Esophagus muscularis mucosa (tissue), 4 donors: Measurements from ENCODE around the gene GJB2. TPM values are rescaled to one million over a fixed set of nuclear protein-coding genes. Genes with fewer than 3 reads are reported as not detected.

Experiments
- DNase-seq: peaks from one replicate; pipeline ENCODE4 v3.0.0-alpha.2; 2017; ENCODE audit errors: extremely low spot score
- H3K27ac ChIP-seq, 4 donors: fragments of 200-600 bp; sonication (generic); replicated peaks in 1 of 4; 1 replicate in 3 of 4; 2 replicates in 1 of 4; pipeline ENCODE4 v1.5.1; 2016 to 2019; ENCODE audit warnings: mild to moderate bottlenecking in 1 of 4
- H3K27me3 ChIP-seq, 4 donors: fragments of 200-600 bp; sonication (generic); one replicate each; pipeline versions ENCODE4 v1.5.1 to v1.6.0; 2016 to 2019
- H3K36me3 ChIP-seq, 4 donors: fragments of 200-600 bp; sonication (generic); one replicate each; pipeline ENCODE4 v1.5.1; 2016 to 2019
- H3K4me1 ChIP-seq, 4 donors: fragments of 200-600 bp; sonication (generic); one replicate each; pipeline ENCODE4 v1.5.1; 2016 to 2019
- H3K4me3 ChIP-seq, 4 donors: fragments of 200-600 bp; sonication (generic); 1 replicate in 2 of 4; 2 replicates in 2 of 4; pipeline ENCODE4 v1.5.1; 2016 to 2019; ENCODE audit warnings: mild to moderate bottlenecking in 4 of 4, moderate library complexity in 1 of 4
- H3K9me3 ChIP-seq, 4 donors: fragments of 200-600 bp; sonication (generic); 1 replicate in 3 of 4; 2 replicates in 1 of 4; pipeline ENCODE4 v1.5.1; 2016 to 2019
- CTCF ChIP-seq, 3 experiments: fragments of 200-600 bp in 2 of 3; fragments of 450-650 bp in 1 of 3; sonication (generic) in 2 of 3; IDR thresholded peaks; one replicate each; pipeline ENCODE4 v1.5.1; 2017 to 2019; ENCODE audit warnings: antibody characterized with exemption in 3 of 3, mild to moderate bottlenecking in 2 of 3, moderate library complexity in 1 of 3
- EP300 ChIP-seq: sonication (generic); formaldehyde crosslinking; IDR thresholded peaks from one replicate; pipeline ENCODE4 v1.6.1; 2017; ENCODE audit warnings: antibody characterized with exemption
- POLR2A ChIP-seq: fragments of 450-650 bp; IDR thresholded peaks from one replicate; pipeline ENCODE4 v1.6.1; 2017; ENCODE audit warnings: antibody characterized with exemption, moderate library complexity, mild to moderate bottlenecking, low read depth
- POLR2AphosphoS5 ChIP-seq, 2 donors: sonication (generic); formaldehyde crosslinking; IDR thresholded peaks; one replicate each; pipeline ENCODE4 v1.6.1; 2017; ENCODE audit warnings: antibody characterized with exemption in 2 of 2
- WGBS: methylation state at CpG from one replicate; pipeline ENCODE4 v1.1.5; 2018; 5-methylcytosine and 5-hydroxymethylcytosine counted together
- intact Hi-C: fragments of 100-400 bp; cut with DNase I; formaldehyde crosslinking; loops from one replicate; pipeline ENCODE4 v1.15.1; 2023
- total RNA-seq, 4 donors: library from RNA; depleted of rRNA; stranded (reverse); fragments of >200 nt; gene quantifications; one replicate each; pipeline versions ENCODE4 v1.1.0 to v1.2.1, GENCODE V29; 2016

The GJB2 gene
- total RNA-seq, 4 donors from 2014 or later, result 0.50 to 0.75 TPM; not detected in 2

DNA sequence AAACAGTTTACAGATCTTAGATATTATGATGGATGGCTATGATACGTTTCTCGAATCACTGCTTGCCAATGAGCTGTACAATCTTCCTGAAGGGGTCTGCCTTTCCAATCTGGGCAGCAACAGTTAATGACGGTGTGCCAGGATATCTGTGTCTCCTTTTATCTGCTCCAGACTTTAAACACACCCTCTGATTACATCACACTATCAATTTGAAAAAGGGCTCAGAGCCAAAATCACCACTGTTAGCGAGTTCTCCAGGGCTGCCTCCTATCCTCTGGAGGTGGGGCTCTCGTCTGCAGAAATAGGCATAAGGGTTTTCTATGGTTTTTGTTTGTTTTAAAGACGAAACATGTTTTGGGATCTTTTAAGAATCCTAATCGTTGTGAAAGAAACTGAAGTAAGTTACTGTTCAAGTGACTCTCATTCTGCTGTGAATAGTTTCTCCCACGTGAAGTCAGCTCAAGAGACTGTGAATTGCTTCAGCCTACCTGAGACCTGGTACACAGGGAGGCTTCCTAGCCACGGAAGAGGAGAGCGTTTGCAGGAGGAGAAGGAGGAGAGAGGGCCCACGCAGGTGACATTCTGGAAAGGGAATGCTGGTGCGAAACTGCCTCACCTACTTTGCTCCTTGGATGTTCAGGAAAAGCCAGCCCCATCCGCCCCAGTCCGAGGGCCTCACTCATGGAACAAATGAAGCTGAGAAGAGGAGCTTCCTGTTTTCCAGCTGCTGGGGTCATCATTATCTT lies 16.7 kb downstream of the GJB2 start:
- Histone ChIP-seq H3K27me3 (peaks cover 0 to 39% (median 11%) of the 10 kb centered on the region in 4 donors), H3K9me3 (no peaks in the 10 kb centered on the region), H3K36me3 (no peaks in the 10 kb centered on the region), H3K27ac (peak overlapping the region in 3 of 4 donors; percentile 21 to 54 (median 42)), H3K4me3 (no peak overlapping the region), H3K4me1 (peaks cover 3 to 22% (median 16%) of the 10 kb centered on the region in 4 donors)
- intact Hi-C loops, result loop anchor here (2.0 kb wide), 1 partner anchor 35 kb away; no protein-coding TSS in a partner anchor
- TF ChIP-seq POLR2AphosphoS5 (IDR thresholded peaks at IDR 0.05) (no peak), CTCF (IDR thresholded peaks at IDR 0.05) (no peak), POLR2A (no peak), EP300 (no peak)
- DNase-seq, result no peak
- 76% methylated on average over 14 of the region's 14 CpGs for WGBS

GRCh38 chr13:20175406-20175794 lies 17.3 kb downstream of the GJB2 start:
- no peak for DNase-seq
- peaks cover 3 to 22% (median 16%) of the 10 kb centered on the region in 4 donors for H3K4me1 ChIP-seq
- H3K36me3 ChIP-seq, result no peaks in the 10 kb centered on the region
- H3K4me3 ChIP-seq, result no peak overlapping the region
- peak overlapping the region; percentile 21 to 54 (median 40) for H3K27ac ChIP-seq
- intact Hi-C loops, result no loop called here
- H3K9me3 ChIP-seq, result no peaks in the 10 kb centered on the region
- peaks cover 0 to 36% (median 11%) of the 10 kb centered on the region in 4 donors for H3K27me3 ChIP-seq
- 74% methylated on average over 3 of the region's 3 CpGs for WGBS
- no peak for TF ChIP-seq POLR2AphosphoS5 (IDR thresholded peaks at IDR 0.05)
- TF ChIP-seq POLR2A, result no peak
- TF ChIP-seq CTCF (IDR thresholded peaks at IDR 0.05), result no peak
- TF ChIP-seq EP300, result no peak

DNA sequence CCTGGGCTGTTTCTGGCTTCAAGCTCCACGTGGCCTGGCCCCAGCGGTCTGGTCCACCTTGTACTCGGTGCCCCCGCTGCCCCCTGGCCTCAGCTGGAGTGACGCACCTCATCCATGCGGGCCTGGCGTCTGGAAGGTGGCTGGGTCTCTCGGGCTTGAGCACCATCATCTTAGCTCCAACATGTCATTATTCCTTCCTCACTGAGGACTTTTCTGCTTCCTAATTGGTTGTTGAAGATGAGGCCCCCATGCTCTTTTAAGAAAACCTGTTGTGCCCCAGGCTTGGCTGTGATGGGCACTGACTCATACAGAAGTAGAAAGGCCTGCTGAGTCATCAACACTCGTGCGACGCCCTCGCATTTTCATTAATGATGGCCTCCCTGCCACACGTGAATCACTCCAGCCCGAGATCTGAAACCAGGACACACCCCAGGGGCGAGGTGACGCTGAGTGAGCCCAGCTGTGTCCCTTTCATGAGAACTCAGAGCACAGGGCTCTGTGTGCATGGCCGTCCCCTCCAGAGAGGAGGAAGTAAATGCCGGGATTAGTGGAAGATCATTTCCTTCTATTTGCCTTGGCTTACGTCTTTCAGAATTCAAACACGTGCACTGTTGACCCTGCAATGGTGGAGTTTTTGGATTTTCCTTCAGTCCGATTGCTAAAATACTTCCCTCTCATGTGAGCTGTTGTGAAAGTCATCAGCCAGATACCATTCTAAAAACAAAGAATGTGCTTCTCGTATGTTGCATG lies 17.9 kb downstream of the GJB2 start:
- intact Hi-C loops, result no loop called here
- peak overlapping the region; percentile 21 to 54 (median 40) for H3K27ac ChIP-seq
- H3K4me1 ChIP-seq, result peaks cover 3 to 22% (median 16%) of the 10 kb centered on the region in 4 donors
- DNase-seq, result peak; percentile 98
- H3K36me3 ChIP-seq, result no peaks in the 10 kb centered on the region
- TF ChIP-seq CTCF (IDR thresholded peaks at IDR 0.05) (no peak), POLR2AphosphoS5 (IDR thresholded peaks at IDR 0.05) (peak; percentile 75 to 76)
- H3K4me3 ChIP-seq, result peak overlapping the region in 3 of 4 donors; percentile 1 to 41 (median 14)
- 37% methylated on average over 19 of the region's 22 CpGs for WGBS
- peaks cover 0 to 34% (median 11%) of the 10 kb centered on the region in 4 donors for H3K27me3 ChIP-seq
- H3K9me3 ChIP-seq, result no peaks in the 10 kb centered on the region

DNA sequence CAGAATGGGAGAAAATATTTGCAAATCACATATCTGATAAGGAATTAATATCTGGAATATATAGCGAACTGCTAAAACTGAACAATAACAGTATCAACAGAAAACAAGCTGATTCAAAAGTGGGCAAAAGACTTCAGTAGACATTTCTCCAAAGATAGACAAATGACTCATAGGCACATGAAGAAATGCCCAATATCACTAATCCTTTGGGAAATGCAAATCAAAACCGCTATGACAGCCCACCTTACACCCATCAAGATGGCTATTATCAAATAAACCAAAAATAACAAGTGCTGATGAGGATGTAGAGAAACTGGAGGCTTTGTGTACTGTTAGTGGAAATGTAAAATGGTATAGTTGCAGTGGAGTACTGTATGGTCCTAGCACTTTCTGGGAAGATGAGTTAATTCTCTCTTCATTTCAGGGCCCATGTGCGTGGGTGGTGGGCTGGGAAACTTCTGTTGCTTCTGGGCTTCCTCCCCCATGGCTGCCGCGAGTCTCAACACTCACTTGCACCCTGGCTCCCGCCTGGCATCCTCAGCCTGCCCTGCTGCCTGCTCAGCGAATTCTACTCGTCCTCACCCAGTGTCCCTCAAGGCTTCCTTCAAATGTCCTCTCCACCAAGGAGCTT lies 19.5 kb downstream of the GJB2 start:
- Histone ChIP-seq H3K36me3 (no peaks in the 10 kb centered on the region), H3K27me3 (peaks cover 0 to 31% (median 11%) of the 10 kb centered on the region in 4 donors), H3K4me1 (peaks cover 3 to 22% (median 16%) of the 10 kb centered on the region in 4 donors), H3K27ac (no peak overlapping the region), H3K9me3 (no peaks in the 10 kb centered on the region), H3K4me3 (no peak overlapping the region)
- TF ChIP-seq CTCF (IDR thresholded peaks at IDR 0.05) (no peak), POLR2A (no peak), POLR2AphosphoS5 (IDR thresholded peaks at IDR 0.05) (no peak), EP300 (no peak)
- no peak for DNase-seq
- 87% methylated on average over 8 of the region's 8 CpGs for WGBS
- intact Hi-C loops, result no loop called here
